Stimulated activated CD4-positive, alpha-beta T cell treated with anti-CD3 and anti-CD28 coated beads, Interleukin-1b, Interleukin-23, amount 100 ng/mL, for 1 hour (primary cell): ENCODE results near the gene KLHL30.

Experiments
- DNase-seq, 2 donors: peaks; one replicate each; pipeline ENCODE4 v3.0.0-alpha.2; 2020; ENCODE audit warnings: low read depth in 2 of 2

KLHL30 gene

DNA sequence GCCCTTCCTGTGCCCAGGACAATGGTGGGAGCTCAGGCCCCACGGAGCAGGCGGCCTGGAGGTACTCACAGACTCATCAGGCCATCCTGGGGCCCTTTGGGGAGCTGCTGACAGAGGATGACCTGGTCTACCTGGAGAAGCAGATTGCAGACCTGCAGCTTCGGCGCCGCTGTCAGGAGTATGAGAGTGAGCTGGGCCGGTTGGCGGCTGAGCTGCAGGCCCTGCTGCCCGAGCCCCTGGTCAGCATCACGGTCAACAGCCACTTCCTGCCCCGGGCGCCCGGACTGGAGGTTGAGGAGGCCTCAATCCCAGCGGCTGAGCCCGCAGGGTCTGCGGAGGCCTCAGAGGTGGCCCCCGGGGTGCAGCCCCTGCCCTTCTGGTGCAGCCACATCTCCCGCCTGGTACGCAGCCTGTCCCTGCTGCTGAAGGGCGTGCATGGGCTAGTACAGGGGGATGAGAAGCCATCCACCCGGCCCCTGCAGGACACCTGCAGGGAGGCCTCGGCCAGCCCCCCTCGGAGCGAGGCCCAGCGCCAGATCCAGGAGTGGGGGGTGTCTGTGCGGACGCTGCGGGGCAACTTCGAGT is 8.3 kb upstream of the KLHL30 start:
- DNase-seq, result no peak

DNA sequence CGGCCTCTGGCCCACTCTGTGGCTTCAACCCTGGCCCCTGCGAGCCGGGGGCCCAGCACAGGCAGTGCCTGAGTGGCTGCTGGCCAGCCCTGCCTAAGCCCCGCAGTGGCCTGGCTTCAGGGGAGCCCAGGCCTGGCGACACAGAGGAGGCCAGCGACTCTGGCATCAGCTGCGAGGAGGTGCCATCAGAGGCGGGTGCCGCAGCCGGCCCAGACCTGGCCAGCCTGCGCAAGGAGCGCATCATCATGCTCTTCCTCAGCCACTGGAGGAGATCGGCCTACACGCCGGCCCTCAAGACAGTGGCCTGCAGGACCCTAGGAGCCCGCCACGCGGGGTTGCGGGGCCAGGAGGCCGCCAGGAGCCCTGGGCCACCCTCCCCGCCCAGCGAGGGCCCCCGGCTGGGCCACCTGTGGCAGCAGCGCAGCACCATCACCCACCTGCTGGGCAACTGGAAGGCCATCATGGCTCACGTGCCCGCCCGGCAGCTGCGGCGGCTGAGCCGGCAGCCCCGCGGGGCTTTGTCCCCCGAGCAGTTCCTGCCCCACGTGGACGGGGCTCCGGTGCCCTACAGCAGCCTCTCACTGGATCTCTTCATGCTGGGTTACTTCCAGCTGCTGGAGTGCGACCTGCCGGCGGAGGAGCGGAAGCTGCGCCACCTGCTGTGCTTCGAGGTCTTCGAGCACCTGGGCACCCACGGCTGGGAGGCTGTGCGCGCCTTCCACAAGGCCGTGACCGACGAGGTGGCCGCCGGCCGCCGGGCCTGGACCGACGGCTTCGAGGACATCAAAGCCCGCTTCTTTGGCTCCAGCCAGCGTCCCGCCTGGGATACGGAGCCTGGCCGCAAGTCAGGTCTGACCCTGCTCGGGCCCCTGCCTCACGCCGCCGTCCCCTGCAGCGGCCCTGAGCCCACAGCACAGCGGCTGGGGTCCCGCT is 7.5 kb upstream of the KLHL30 start:
- no peak for DNase-seq

DNA sequence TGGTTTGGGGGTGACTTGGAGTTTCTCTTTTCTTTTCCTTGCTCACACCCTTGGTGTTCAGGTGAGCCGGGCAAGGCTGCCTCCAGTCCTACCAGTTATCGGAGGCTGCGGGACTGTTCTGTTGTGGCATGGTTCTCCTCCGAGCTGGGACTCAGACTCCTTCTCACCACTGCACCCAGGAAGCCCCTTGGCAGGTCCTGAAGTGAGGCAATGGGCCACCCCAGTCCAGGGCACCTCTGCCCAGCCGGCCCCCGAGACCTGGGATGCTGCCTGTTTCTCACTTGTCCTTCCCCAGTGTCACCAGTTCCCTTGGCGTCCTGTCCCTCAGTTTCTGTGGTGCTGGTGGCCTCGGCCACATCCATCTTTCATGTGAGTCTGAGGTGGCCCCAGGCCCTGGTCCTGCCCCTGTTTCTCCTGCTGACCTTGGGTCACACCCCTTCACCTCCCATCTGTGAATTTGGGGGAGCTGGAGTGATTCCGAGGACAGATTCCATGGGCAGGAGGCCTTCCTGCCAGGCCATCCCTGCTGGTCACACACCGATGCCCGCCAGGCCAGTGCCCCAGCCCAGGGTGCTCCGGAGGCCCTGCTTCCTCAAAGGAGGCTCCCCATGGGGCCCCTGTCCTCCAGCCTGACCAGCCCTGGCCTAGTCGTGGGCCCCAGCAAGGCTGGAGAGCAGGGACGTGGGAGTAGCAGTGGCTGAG is 6.6 kb upstream of the KLHL30 start:
- DNase-seq, result no peak

DNA sequence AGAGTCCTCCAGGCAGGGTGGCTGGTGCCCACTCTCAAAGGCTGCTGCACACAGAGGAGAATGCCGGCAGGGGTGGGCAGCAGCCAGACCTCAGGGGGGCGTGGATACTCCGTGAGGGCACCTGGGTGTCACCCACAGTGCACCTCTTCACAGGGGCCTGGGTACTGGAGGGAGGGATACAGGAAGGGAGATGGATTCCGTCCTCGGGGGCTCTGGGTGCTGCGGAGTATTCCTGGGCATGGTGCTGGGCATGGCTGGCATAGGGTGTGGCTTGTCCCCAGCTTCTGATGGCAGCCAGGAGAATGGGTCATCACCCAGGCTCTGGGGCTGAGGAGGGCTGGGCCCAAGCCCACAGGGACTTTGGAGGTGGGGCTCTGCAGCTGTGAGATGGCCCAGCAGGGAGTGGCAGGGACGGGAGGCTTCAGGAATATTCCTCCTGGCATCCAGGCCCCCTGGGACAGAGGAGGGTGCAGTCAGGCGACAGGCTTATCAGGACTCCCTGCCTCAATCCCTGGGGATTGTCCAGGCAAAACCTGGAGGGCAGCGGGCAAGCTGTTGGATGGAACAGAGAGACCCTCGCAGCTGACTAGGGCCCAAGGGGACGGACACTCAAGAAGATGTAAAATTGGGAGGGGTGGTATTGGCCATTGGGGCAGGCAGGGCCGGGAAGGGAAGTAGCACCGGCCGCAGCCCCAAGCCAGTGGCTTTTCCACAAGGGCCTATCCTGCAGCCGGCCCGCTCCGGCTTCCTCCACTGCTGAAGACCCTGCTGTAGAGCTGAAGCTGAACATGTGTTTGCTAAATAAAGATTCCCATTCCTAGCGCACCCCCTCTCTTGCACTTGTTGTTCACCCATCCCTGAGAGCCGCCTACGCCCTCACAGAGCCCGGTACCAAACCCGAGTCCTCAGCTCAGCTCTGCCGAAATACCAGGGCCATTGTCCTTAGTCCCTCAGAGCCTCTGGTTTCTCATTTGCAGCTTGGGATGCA is 5.7 kb upstream of the KLHL30 start:
- no peak for DNase-seq

DNA sequence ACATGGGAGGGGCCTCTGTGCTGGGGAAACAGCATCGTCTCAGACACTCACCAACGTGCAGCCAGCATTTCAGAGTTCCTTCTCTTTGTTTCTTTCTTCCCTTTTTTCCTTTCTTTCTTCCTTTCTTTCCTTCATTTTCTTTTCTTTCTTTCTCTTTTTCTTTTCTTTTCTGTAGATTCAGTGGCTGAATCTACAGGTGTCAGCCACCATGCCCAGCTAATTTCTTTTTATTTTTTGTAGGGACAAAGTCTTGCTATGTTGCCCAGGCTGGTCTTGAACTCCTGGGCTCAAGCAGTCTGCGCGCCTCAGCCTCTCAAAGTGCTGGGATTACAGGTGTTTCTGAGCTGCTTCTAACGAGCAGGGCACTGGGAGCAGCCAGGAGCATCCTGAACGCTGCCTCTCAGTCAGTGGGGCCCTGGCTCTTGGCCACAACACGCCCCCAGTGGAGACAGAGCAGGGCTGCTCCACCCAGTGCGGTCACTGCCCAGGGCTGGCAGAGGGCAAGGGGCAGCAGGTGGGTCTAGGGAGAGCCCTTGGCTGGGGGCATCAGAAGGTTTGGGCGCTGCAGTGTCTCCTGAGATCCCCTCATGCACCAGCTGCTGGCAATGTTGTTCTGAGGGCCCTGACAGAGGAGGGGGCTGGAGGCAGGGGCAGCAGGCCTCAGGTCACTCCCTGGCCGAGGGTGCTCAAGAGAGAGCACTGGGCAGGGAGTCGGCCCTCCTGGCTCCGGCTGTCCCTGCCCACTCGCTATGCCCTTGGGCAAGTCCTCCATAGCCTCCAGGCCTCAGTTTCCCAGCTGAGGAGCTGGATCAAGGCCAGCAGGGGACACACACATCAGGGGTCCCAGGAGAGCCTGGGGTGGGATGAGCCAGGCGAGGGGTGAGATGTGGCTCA is 4.7 kb upstream of the KLHL30 start:
- DNase-seq, result no peak

DNA sequence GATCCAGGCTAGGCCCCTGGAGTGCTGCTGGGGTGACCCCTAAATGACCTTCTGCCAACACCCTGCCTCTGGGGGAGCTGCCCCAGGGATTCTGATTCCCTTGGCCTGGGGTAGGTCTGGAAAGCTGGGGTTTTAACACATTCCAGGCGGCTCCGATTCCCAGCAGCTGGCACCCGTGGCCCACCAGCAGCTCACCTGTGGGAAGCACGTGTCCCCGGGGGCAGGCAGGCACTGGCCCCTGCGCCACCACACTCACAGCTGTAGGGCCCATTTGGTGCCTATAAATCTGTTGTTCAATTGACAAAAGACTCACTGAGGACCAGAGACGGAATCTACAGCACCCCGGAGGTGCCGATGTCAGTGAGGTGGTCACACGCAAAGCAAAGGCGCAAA is 4.1 kb upstream of the KLHL30 start:
- DNase-seq, result no peak

GRCh38 chr2:238135601-238136150 is 2.8 kb upstream of the KLHL30 start:
- no peak for DNase-seq

DNA sequence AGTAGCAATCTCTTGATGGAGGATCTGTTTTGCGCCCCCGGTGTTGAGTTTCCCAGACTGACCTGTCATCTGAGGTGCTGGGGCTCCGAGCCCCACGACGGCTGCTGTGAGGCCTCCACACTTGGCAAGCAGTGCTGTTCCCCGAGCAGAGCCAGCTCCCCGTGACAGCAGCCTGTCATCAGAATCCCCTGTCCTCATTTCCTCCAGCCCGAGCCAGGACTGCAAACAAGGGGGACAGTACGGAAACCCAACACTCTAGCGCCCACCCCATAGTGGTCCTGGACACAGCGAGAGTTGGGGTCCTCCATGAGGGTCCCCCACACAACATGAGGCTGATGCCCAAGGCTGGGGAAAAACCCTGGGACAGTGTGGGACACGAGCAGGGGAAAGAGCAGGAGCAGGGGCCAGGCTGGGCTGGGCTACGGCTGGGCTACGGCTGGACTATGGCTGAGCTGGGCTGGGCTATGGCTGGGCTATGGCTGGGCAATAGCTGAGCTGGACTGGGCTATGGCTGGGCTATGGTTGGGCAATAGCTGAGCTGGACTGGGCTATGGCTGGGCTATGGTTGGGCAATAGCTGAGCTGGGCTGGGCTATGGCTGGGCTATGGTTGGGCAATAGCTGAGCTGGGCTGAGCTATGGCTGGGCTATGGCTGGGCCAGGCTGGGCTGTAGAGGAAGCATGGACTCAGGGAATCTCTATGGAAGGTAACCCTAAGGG is 1.5 kb upstream of the KLHL30 start:
- no peak for DNase-seq

- DNase-seq, result no peak
Observed at GRCh38 chr2:238137885-238138284, 583 bp upstream of the KLHL30 start.

GRCh38 chr2:238139196-238140039 is 950 bp downstream of the KLHL30 start:
- no peak for DNase-seq

DNA sequence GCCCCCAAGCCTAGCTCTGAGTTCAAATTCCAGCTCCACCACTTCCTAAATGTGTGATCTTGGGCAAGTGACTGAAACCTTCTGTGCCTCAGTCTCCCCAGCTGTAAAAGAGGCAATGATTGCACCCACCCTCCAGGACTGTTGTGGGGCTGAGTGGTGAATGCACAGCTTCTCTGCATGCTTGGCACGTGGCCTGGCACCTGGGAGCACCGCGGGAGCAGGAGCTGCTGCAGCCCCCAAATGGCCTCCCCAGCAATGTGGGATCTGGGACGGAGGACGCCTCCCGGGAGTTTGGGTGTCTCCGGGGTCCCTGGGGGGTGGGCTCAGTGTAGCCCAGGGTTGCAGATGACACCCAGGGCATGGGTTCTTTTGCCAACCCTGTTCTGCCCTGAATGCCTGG is 1.6 kb downstream of the KLHL30 start:
- no peak for DNase-seq

- DNase-seq, result no peak
Observed at GRCh38 chr2:238140721-238141540, 2.5 kb downstream of the KLHL30 start.

DNA sequence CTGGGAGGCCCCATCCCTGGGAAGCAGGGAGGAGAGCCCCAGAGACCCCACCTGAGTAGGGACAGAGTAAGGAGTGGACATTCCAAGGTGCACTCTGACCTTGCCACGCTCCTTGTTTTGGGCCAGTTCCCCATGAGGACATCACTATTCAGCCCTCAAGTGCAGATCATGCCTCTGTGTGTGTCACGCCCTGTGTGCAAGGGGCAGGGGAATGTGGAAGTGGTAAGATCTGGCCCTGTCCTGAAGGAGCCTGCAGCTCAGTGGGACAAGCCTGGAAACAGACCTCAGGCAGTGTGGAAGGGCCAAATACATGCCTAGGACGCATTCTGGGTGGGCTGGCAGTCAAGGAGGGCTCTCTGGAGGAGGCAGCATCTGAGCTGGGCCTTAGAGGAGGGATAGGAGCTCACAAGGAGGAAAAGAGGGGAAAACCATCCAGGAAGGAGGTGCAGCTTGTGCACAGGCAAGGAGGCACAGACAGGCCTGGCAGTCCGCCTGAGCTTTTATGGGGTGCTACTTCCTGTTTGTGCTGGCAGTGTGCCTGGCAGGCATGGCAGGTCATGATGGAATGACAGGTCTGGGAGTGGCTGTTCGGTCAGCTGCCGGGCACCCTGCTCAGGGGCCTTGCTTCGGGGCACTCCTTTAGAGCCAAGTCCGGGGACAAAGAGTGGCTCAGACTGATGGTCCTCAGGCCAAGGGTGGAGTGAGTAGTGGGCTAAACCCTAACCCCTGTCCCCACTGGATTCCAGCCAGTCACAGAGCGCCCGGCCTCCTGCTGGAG is 3.3 kb downstream of the KLHL30 start:
- no peak for DNase-seq

DNA sequence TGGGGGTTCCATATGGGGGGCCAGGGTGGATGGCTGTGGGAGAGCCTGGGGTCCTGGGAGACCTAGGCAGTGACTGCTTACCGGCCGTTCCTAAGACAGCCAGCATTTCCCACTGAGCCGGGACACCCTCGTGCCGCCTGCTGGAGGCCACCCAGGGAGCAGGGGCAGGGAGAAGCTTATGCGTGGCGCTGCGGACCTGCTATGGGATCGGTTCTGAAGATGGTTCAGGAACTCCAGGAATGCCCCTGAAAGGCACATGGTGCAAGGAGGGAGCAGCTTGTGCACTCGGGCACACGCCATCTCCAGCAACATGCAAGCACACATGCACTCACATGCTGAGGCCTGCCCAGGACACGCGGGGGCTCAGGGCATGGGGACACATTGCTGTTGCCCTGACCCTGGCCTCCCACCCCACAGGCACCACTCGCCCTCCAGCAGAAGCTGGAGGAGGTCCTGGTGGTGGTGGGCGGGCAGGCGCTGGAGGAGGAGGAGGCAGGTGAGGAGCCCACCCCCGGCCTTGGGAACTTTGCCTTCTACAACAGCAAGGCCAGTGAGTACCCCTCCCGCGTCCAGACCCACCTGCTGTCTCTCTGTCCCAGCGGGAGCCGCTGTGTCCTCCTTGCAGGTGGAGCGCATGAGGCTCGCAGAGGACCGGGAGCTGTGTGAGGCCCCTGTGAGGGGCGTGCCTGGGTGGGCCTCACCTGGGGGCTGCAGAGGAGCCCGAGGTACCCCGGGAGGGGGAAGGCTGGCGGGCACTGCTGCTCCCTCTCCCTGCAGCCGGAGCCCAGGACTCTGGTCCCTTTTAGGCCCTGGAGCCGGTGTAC is 4.1 kb downstream of the KLHL30 start:
- no peak for DNase-seq

DNA sequence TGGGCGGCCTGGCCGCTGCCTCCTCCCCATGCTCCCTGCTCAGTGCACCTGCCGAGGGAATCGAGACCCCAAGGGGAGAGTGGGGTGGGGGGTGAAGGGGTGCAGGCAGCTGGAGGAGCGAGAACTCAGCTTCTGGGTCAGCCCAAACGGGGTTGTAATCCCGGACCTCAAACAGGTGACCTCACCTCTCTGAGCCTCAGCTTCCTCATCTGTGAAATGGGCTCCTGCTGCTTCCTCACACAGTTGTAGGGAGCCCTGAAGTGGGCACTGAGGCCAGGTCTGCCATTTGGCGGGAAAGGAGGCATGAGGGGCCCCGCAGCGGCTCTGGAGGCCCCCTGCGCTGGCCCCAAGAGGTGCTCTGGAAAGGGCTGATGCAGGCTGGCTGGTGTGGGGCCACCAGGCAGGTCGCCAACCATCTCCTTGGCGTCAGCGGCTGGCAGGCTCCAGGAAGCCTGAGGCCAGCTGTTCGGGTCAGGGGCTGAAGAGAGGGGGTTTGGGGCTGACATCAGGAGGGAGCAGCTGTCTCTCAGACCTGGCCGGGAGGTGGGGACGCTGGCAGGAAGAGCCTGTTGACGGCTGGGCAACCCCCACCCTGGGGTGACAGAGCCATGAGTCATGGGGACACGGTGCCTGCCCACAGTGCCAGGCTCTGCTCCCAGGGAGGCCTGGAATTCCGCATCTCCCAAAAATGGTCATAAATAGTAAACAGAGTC is 4.9 kb downstream of the KLHL30 start:
- no peak for DNase-seq
